Adrenal gland (tissue), 5 donors: ENCODE measurements around the gene TIAL1.
"Not testable (repeated sequence)": the region's sequence is repeated elsewhere in the genome, so short reads cannot be mapped to it uniquely, and the experiment has no call there.

Experiments
- CTCF ChIP-seq, 6 experiments: fragments of 450-650 bp in 4 of 6; fragments of 200-600 bp in 2 of 6; sonication (generic) in 1 of 6; IDR thresholded peaks; 1 replicate in 5 of 6; 2 replicates in 1 of 6; pipeline versions ENCODE4 v1.5.1 to v1.8.0; 2016 to 2021; ENCODE audit warnings: antibody characterized with exemption in 6 of 6, mild to moderate bottlenecking in 2 of 6, moderate library complexity in 1 of 6
- POLR2A ChIP-seq, 2 donors: fragments of 450-650 bp; IDR thresholded peaks; one replicate each; pipeline ENCODE4 v1.6.1; 2017; ENCODE audit warnings: antibody characterized with exemption in 2 of 2, mild to moderate bottlenecking in 2 of 2, moderate library complexity in 1 of 2
- donor health status: DM: no; HTN: no; CAD: no.

GRCh38 chr10:119556081-119556480 is 40.7 kb downstream of the TIAL1 start:
- not testable (repeated sequence) for TF ChIP-seq CTCF, POLR2A (IDR thresholded peaks at IDR 0.05)
